ENCODE measurements around the gene COQ5.

DNA sequence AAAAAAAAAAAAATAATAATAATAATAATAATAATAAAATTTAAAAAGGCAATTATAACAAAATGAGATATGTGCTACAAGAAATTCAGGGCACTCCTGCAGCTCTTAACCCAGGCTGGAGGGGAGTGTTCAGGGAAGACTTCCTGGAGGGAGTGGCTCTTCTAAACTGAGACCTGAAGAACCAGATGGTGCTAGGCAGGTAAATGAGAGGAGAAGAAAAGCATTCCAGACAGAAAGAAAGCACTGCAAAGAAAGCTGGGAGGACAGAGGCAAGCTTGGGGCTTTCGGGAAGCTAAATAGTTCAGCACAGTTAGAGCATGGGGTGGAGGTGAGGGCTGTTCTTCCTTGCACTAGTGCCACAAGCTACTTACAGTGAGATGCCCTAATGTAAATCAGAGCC, 49.5 kb downstream of the COQ5 start:
- TF ChIP-seq EZH2 (IDR thresholded peaks at IDR 0.05; ENCODE audit: insufficient read depth, poor library complexity, severe bottlenecking): no peak
- no peak for TF ChIP-seq EZH2phosphoT487 (IDR thresholded peaks at IDR 0.05; ENCODE audit: insufficient read depth, low read depth)

All from GM23248 (cell line).